PFSK-1 (cell line): ENCODE data around the gene LACTBL1.

Experiments
- FOXP2 ChIP-seq: optimal IDR thresholded peaks from 2 replicates; pipeline ENCODE3; 2011; ENCODE audit warnings: borderline replicate concordance, control low read depth, inconsistent platforms; ENCODE audit not compliant: insufficient read depth; ENCODE audit errors: extremely low read length, extremely low read depth
- POLR2AphosphoS5 ChIP-seq: IDR thresholded peaks from 2 replicates; pipeline ENCODE4 v1.6.1; 2012; ENCODE audit warnings: low read depth, mild to moderate bottlenecking, control low read depth, low read length, moderate library complexity
- REST ChIP-seq, 2 experiments: IDR thresholded peaks; 2 replicates each; pipeline versions ENCODE4 v1.6.1 to v1.8.0; 2011 to 2012; ENCODE audit warnings: low read depth in 2 of 2, low read length in 2 of 2, control low read depth in 1 of 2, inconsistent platforms in 1 of 2, mild to moderate bottlenecking in 1 of 2, moderate library complexity in 1 of 2; ENCODE audit not compliant: insufficient read depth in 1 of 2
- SIN3A ChIP-seq: IDR thresholded peaks from 2 replicates; pipeline ENCODE4 v1.6.1; 2012; ENCODE audit warnings: mild to moderate bottlenecking, low read length, moderate library complexity, borderline replicate concordance; ENCODE audit not compliant: insufficient read depth
- TAF1 ChIP-seq: IDR thresholded peaks from 2 replicates; pipeline ENCODE4 v1.6.1; 2012; ENCODE audit warnings: low read length, control low read depth, borderline replicate concordance; ENCODE audit not compliant: insufficient read depth

Gene LACTBL1

GRCh38 chr1:22910986-22911651 lies 61.5 kb downstream of the LACTBL1 start:
- TF ChIP-seq REST (IDR thresholded peaks at IDR 0.05; ENCODE audit: insufficient read depth in 1 of 2, low read depth in 2 of 2, low read length in 2 of 2) (no peak), POLR2AphosphoS5 (no peak), TAF1 (no peak), FOXP2 (no peak), SIN3A (no peak)

- no peak for TF ChIP-seq SIN3A
- TF ChIP-seq FOXP2 = no peak
- no peak for TF ChIP-seq POLR2AphosphoS5
- TF ChIP-seq REST (IDR thresholded peaks at IDR 0.05; ENCODE audit: insufficient read depth in 1 of 2, low read depth in 2 of 2, low read length in 2 of 2) = no peak
- TF ChIP-seq TAF1 = no peak
Observed at GRCh38 chr1:22910286-22910685, 62.4 kb downstream of the LACTBL1 start.

- TF ChIP-seq POLR2AphosphoS5 = no peak
- TF ChIP-seq FOXP2 = no peak
- TF ChIP-seq TAF1 = no peak
- no peak for TF ChIP-seq SIN3A
- TF ChIP-seq REST (IDR thresholded peaks at IDR 0.05; ENCODE audit: insufficient read depth in 1 of 2, low read depth in 2 of 2, low read length in 2 of 2) = no peak
Observed at GRCh38 chr1:22908880-22909426, 63.7 kb downstream of the LACTBL1 start.

GRCh38 chr1:22907528-22907927 lies 65.1 kb downstream of the LACTBL1 start:
- TF ChIP-seq REST (IDR thresholded peaks at IDR 0.05; ENCODE audit: insufficient read depth in 1 of 2, low read depth in 2 of 2, low read length in 2 of 2) (no peak), FOXP2 (no peak), POLR2AphosphoS5 (no peak), TAF1 (no peak), SIN3A (no peak)
